Measurements from ENCODE around the gene LOXHD1.

- TF ChIP-seq, protein P1, sequence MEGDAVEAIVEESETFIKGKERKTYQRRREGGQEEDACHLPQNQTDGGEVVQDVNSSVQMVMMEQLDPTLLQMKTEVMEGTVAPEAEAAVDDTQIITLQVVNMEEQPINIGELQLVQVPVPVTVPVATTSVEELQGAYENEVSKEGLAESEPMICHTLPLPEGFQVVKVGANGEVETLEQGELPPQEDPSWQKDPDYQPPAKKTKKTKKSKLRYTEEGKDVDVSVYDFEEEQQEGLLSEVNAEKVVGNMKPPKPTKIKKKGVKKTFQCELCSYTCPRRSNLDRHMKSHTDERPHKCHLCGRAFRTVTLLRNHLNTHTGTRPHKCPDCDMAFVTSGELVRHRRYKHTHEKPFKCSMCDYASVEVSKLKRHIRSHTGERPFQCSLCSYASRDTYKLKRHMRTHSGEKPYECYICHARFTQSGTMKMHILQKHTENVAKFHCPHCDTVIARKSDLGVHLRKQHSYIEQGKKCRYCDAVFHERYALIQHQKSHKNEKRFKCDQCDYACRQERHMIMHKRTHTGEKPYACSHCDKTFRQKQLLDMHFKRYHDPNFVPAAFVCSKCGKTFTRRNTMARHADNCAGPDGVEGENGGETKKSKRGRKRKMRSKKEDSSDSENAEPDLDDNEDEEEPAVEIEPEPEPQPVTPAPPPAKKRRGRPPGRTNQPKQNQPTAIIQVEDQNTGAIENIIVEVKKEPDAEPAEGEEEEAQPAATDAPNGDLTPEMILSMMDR (IDR thresholded peaks at IDR 0.05), result no peak
- no peak for TF ChIP-seq POLR2AphosphoS5 (IDR thresholded peaks at IDR 0.05)
These were observed 211.3 kb downstream of the LOXHD1 start for GRCh38 chr18:46445522-46446313.
